Esophagus squamous epithelium (tissue), 4 donors: ENCODE results near the gene CAPN5.

Experiments used
- CTCF ChIP-seq, 6 experiments: fragments of 450-650 bp in 4 of 6; fragments of 200-600 bp in 2 of 6; sonication (generic) in 2 of 6; IDR thresholded peaks; one replicate each; pipeline ENCODE4 v1.5.1; 2016 to 2019; ENCODE audit warnings: antibody characterized with exemption in 6 of 6, mild to moderate bottlenecking in 4 of 6, moderate library complexity in 4 of 6
- POLR2A ChIP-seq, 4 donors: fragments of 450-650 bp; IDR thresholded peaks; one replicate each; pipeline ENCODE4 v1.6.1; 2017; ENCODE audit warnings: antibody characterized with exemption in 4 of 4, mild to moderate bottlenecking in 4 of 4, moderate library complexity in 3 of 4

- no peak for TF ChIP-seq CTCF (IDR thresholded peaks at IDR 0.05)
- TF ChIP-seq POLR2A (IDR thresholded peaks at IDR 0.05): no peak
Measured at GRCh38 chr11:77107950-77108349, 41.2 kb downstream of the CAPN5 start.
